IMR-90 (cell line): ENCODE measurements around the gene GTPBP3. TPM values are rescaled to one million over a fixed set of nuclear protein-coding genes. Genes with fewer than 3 reads are reported as not detected.

Experiments used
- ATAC-seq: fragments of 200-7000 bp; cut with Tn5 transposase; 2 replicates; pipeline ENCODE4 v1.9.1; 2020; ENCODE audit warnings: low read depth, mild to moderate bottlenecking, moderate library complexity
- BruUV-seq: library from RNA; stranded (reverse); fragments of 400-500 nt; replicated peaks from 2 replicates; lab custom pipeline; 2021; lab: Mats Ljungman, UMichigan
- CTCF ChIA-PET: fragments of 300-600 bp; formaldehyde crosslinking; extraction: SDS; loops from one replicate; lab custom pipeline; 2021; ENCODE audit warnings: antibody characterized with exemption; lab: Yijun Ruan, JAX
- POLR2A ChIA-PET: fragments of 300-600 bp; sonication (Branson Sonifier 250); formaldehyde crosslinking; loops from one replicate; lab custom pipeline; 2022; ENCODE audit warnings: antibody characterized with exemption; ENCODE audit not compliant: unreplicated experiment; lab: Charles Lee
- DNase-seq: peaks from one replicate; pipeline ENCODE4 v3.0.0; 2013
- H2AFZ ChIP-seq: replicated peaks from 2 replicates; pipeline ENCODE3; 2013; ENCODE audit warnings: low read length, mild to moderate bottlenecking; ENCODE audit not compliant: poor library complexity
- H2AK5ac ChIP-seq: 2 replicates; pipeline ENCODE4 v1.6.1; 2013; ENCODE audit warnings: low read depth, low read length, inconsistent platforms
- H2AK9ac ChIP-seq: replicated peaks from 2 replicates; pipeline ENCODE3; 2013; ENCODE audit warnings: mild to moderate bottlenecking, low read depth, low read length, moderate library complexity; ENCODE audit not compliant: poor library complexity
- H2BK120ac ChIP-seq: 2 replicates; pipeline ENCODE4 v1.6.1; 2013; ENCODE audit warnings: low read depth, low read length, inconsistent platforms
- H2BK15ac ChIP-seq: 3 replicates; pipeline ENCODE4 v1.6.1; 2013; ENCODE audit warnings: low read depth, low read length, inconsistent platforms
- H2BK20ac ChIP-seq: 2 replicates; pipeline ENCODE4 v1.6.1; 2013; ENCODE audit warnings: low read depth, mild to moderate bottlenecking, inconsistent platforms, low read length, moderate library complexity
- H2BK5ac ChIP-seq: 2 replicates; pipeline ENCODE4 v1.6.1; 2013; ENCODE audit warnings: mild to moderate bottlenecking, low read depth, low read length, inconsistent platforms; ENCODE audit not compliant: poor library complexity, severe bottlenecking
- H3K14ac ChIP-seq: replicated peaks from 2 replicates; pipeline ENCODE4 v1.6.1; 2013; ENCODE audit warnings: low read depth, low read length, inconsistent platforms
- H3K18ac ChIP-seq: 2 replicates; pipeline ENCODE4 v1.6.1; 2013; ENCODE audit warnings: low read depth, low read length, control low read depth
- H3K23ac ChIP-seq: 2 replicates; pipeline ENCODE4 v1.6.1; 2013; ENCODE audit warnings: low read depth, low read length, inconsistent platforms
- H3K27ac ChIP-seq: 2 replicates; pipeline ENCODE4 v1.5.1; 2013; ENCODE audit warnings: mild to moderate bottlenecking, control low read depth, low read length; ENCODE audit not compliant: insufficient read depth
- H3K27me3 ChIP-seq: 2 replicates; pipeline ENCODE4 v1.6.1; 2013; ENCODE audit warnings: low read length; ENCODE audit not compliant: control insufficient read depth, insufficient read depth
- H3K36me3 ChIP-seq: 2 replicates; pipeline ENCODE4 v1.6.1; 2013; ENCODE audit warnings: low read length, mixed read lengths; ENCODE audit not compliant: control insufficient read depth, insufficient read depth
- H3K4ac ChIP-seq: 2 replicates; pipeline ENCODE4 v1.6.1; 2013; ENCODE audit warnings: low read depth, low read length, inconsistent platforms
- H3K4me1 ChIP-seq: 2 replicates; pipeline ENCODE4 v1.6.1; 2013; ENCODE audit warnings: low read length, mixed read lengths; ENCODE audit not compliant: control insufficient read depth, insufficient read depth
- H3K4me2 ChIP-seq: 2 replicates; pipeline ENCODE4 v1.6.1; 2013; ENCODE audit warnings: low read depth, mild to moderate bottlenecking, control low read depth, low read length, moderate library complexity
- H3K4me3 ChIP-seq: 2 replicates; pipeline ENCODE4 v1.5.1; 2013; ENCODE audit warnings: low read depth, mild to moderate bottlenecking, control low read depth, low read length, moderate library complexity; ENCODE audit not compliant: insufficient read depth
- H3K56ac ChIP-seq: 2 replicates; pipeline ENCODE4 v1.6.1; 2013; ENCODE audit warnings: low read length, inconsistent platforms; ENCODE audit not compliant: insufficient read depth; ENCODE audit errors: extremely low read depth
- H3K79me1 ChIP-seq, 2 experiments: 2 replicates each; pipeline ENCODE4 v1.6.1; 2013; ENCODE audit warnings: low read length in 2 of 2, inconsistent platforms in 1 of 2, low read depth in 1 of 2
- H3K9ac ChIP-seq: 2 replicates; pipeline ENCODE4 v1.6.1; 2013; ENCODE audit warnings: low read depth, low read length, control low read depth
- H3K9me1 ChIP-seq: 2 replicates; pipeline ENCODE4 v1.6.1; 2013; ENCODE audit warnings: low read length, inconsistent platforms; ENCODE audit not compliant: insufficient read depth
- H3K9me3 ChIP-seq: 2 replicates; pipeline ENCODE4 v1.6.1; 2013; ENCODE audit warnings: low read length; ENCODE audit not compliant: control insufficient read depth, insufficient read depth
- H4K20me1 ChIP-seq: 2 replicates; pipeline ENCODE4 v1.6.1; 2013; ENCODE audit warnings: low read length, inconsistent platforms; ENCODE audit not compliant: insufficient read depth
- H4K5ac ChIP-seq: 2 replicates; pipeline ENCODE4 v1.6.1; 2013; ENCODE audit warnings: mild to moderate bottlenecking, low read depth, low read length, control low read depth
- H4K8ac ChIP-seq, 2 experiments: 2 replicates each; pipeline ENCODE4 v1.6.1; 2013; ENCODE audit warnings: low read depth in 2 of 2, low read length in 2 of 2, control low read depth in 1 of 2, inconsistent platforms in 1 of 2
- H4K91ac ChIP-seq: 2 replicates; pipeline ENCODE4 v1.6.1; 2013; ENCODE audit warnings: low read depth, low read length, inconsistent platforms; ENCODE audit not compliant: insufficient read depth
- BHLHE40 ChIP-seq: fragments of 150-350 bp; IDR thresholded peaks from 2 replicates; pipeline ENCODE4 v1.6.1; 2016; ENCODE audit warnings: mild to moderate bottlenecking, low read depth, low read length
- CEBPB ChIP-seq: IDR thresholded peaks from 2 replicates; pipeline ENCODE4 v1.6.1; 2012; ENCODE audit warnings: low read depth, low read length, improper control_type of control experiment
- ELK1 ChIP-seq: fragments of 150-350 bp; IDR thresholded peaks from 2 replicates; pipeline ENCODE4 v1.6.1; 2016; ENCODE audit warnings: low read depth, mild to moderate bottlenecking, low read length, moderate library complexity, borderline replicate concordance
- FOS ChIP-seq: fragments of 150-350 bp; IDR thresholded peaks from 2 replicates; pipeline ENCODE4 v1.6.1; 2016; ENCODE audit warnings: low read depth, low read length
- MAZ ChIP-seq: IDR thresholded peaks from 2 replicates; pipeline ENCODE4 v1.6.1; 2012; ENCODE audit warnings: low read depth, mild to moderate bottlenecking, low read length, improper control_type of control experiment, moderate library complexity, borderline replicate concordance
- POLR2A ChIP-seq: IDR thresholded peaks from 2 replicates; pipeline ENCODE4 v1.6.1; 2012; ENCODE audit warnings: mild to moderate bottlenecking, low read depth, low read length
- RAD21 ChIP-seq: IDR thresholded peaks from 2 replicates; pipeline ENCODE4 v1.6.1; 2012; ENCODE audit warnings: low read length, improper control_type of control experiment
- RCOR1 ChIP-seq: IDR thresholded peaks from 2 replicates; pipeline ENCODE4 v1.6.1; 2012; ENCODE audit warnings: mild to moderate bottlenecking, low read length, improper control_type of control experiment; ENCODE audit not compliant: insufficient replicate concordance
- USF2 ChIP-seq: fragments of 150-350 bp; IDR thresholded peaks from 2 replicates; pipeline ENCODE4 v1.6.1; 2017; ENCODE audit warnings: mild to moderate bottlenecking, antibody characterized with exemption, low read length, low read depth
- WGBS, 2 experiments: methylation state at CpG; one replicate each; pipeline versions ENCODE4 v1.1.5 to v1.1.7; 2013; ENCODE audit warnings: missing lambda C conversion rate in 2 of 2; ENCODE audit not compliant: insufficient read length in 1 of 2; ENCODE audit errors: extremely low coverage in 2 of 2; 5-methylcytosine and 5-hydroxymethylcytosine counted together
- dilution Hi-C: fragments of 300-500 bp; cut with HindIII; formaldehyde crosslinking; loops from one replicate; pipeline ENCODE4 v1.14.3; 2018; ENCODE audit warnings: low sequenced_read_pairs; ENCODE audit not compliant: unreplicated experiment
- in situ Hi-C: fragments of 300-500 bp; cut with MboI; formaldehyde crosslinking; loops from 3 replicates; pipeline ENCODE4 v1.14.3; 2019; ENCODE audit warnings: low sequenced_read_pairs, inconsistent platforms, mixed read lengths
- intact Hi-C: fragments of 100-400 bp; cut with micrococcal nuclease; formaldehyde crosslinking; loops from 2 replicates; pipeline ENCODE4 v1.10.0; 2022
- polyA plus RNA-seq, 3 experiments: library from polyadenylated mRNA; depleted of rRNA; stranded (reverse); fragments of >200 nt; gene quantifications; 2 replicates each; pipeline ENCODE4 v1.2.3, GENCODE V29; 2012; ENCODE audit warnings: low replicate concordance in 1 of 3
- total RNA-seq: library from RNA; depleted of rRNA; stranded (reverse); fragments of >200 nt; gene quantifications from 2 replicates; pipeline ENCODE4 v1.2.3, GENCODE V29; 2012

GTPBP3 gene
- total and polyA plus RNA-seq, 2 of the 4 experiments (the other 2 are of a cell fraction) = 4.3 to 15.1 TPM

- Histone ChIP-seq H3K56ac (no peak overlapping the region), H2AK9ac (no peak overlapping the region), H3K14ac (no peak overlapping the region), H3K18ac (no peak overlapping the region), H2BK120ac (no peak overlapping the region), H3K4me1 (peaks cover 4% of the 10 kb centered on the region), H4K8ac (no peak overlapping the region), H4K5ac (no peak overlapping the region), H3K9me1 (no peaks in the 10 kb centered on the region), H3K36me3 (peaks cover 5% of the 10 kb centered on the region; the same call in 1 of the 2 replicates), H3K23ac (no peak overlapping the region), H4K91ac (no peak overlapping the region), H3K4me3 (no peak overlapping the region), H3K9me3 (no peaks in the 10 kb centered on the region), H3K4ac (no peak overlapping the region), H2AK5ac (no peak overlapping the region), H3K4me2 (no peak overlapping the region), H2BK20ac (no peak overlapping the region), H3K9ac (no peak overlapping the region), H3K27me3 (no peaks in the 10 kb centered on the region), H2BK15ac (no peak overlapping the region), H2BK5ac (no peak overlapping the region), H4K20me1 (no peaks in the 10 kb centered on the region), H3K79me1 (peaks cover 7 to 15% of the 10 kb centered on the region in 2 experiments; a peak in 3 of 4 replicates), H3K27ac (no peak overlapping the region), H2AFZ (no peak overlapping the region)
- intact Hi-C loops (no loop called here), in situ Hi-C loops (no loop called here), dilution Hi-C loops (no loop called here)
- TF ChIP-seq FOS (no peak), ELK1 (no peak), CEBPB (no peak), USF2 (no peak), RAD21 (no peak), POLR2A (no peak), BHLHE40 (no peak), RCOR1 (no peak), MAZ (no peak)
- DNase-seq (no peak), ATAC-seq (no peak)
- TSS peak; percentile 64 for BruUV-seq
- ChIA-PET POLR2A (no interaction called here), CTCF (no interaction called here)
- WGBS, 2 experiments = 93% methylated on average over 11 of the region's 15 CpGs; no CpG with 5 or more reads in 1 of the 2 experiments
Measured at GRCh38 chr19:17341386-17341785, 4.0 kb downstream of the GTPBP3 start.
